Keratinocyte (primary cell): Measurements from ENCODE around the gene NBEA. TPM values are rescaled to one million over a fixed set of nuclear protein-coding genes. Genes with fewer than 3 reads are reported as not detected.

Source experiments
- DNase-seq: peaks from one replicate; pipeline ENCODE4 v3.0.0-alpha.2; 2011; ENCODE audit warnings: low read depth, missing footprints, low spot score
- FAIRE-seq: peaks from 2 replicates; lab custom pipeline; 2011; peaks lifted over from hg19 to GRCh38; lab: Jason Lieb, UNC
- H2AFZ ChIP-seq: 2 replicates; pipeline ENCODE4 v1.6.0; 2012; ENCODE audit warnings: low read length, control low read depth, inconsistent platforms; ENCODE audit not compliant: control insufficient read depth
- H3K27ac ChIP-seq: 2 replicates; pipeline ENCODE4 v1.5.1; 2011; ENCODE audit warnings: low read length; ENCODE audit not compliant: control insufficient read depth, insufficient read depth
- H3K27me3 ChIP-seq: 3 replicates; pipeline ENCODE4 v1.6.0; 2011; ENCODE audit warnings: low read length; ENCODE audit not compliant: control insufficient read depth, insufficient read depth; ENCODE audit errors: extremely low read depth
- H3K36me3 ChIP-seq, 2 experiments: 2 replicates in 1 of 2; 3 replicates in 1 of 2; pipeline ENCODE4 v1.5.1; 2011; ENCODE audit warnings: low read length in 2 of 2, mild to moderate bottlenecking in 1 of 2; ENCODE audit not compliant: control insufficient read depth in 2 of 2, insufficient read depth in 2 of 2; ENCODE audit errors: extremely low read depth in 1 of 2
- H3K4me1 ChIP-seq: 3 replicates; pipeline ENCODE4 v1.5.1; 2011; ENCODE audit warnings: low read length; ENCODE audit not compliant: control insufficient read depth, insufficient read depth; ENCODE audit errors: extremely low read depth
- H3K4me2 ChIP-seq: 3 replicates; pipeline ENCODE4 v1.6.0; 2011; ENCODE audit warnings: low read depth, low read length; ENCODE audit not compliant: control insufficient read depth, insufficient read depth; ENCODE audit errors: extremely low read depth
- H3K4me3 ChIP-seq, 3 experiments: fragments of 200-600 bp in 1 of 3; sonication (generic) in 1 of 3; 2 replicates in 2 of 3; 3 replicates in 1 of 3; pipeline ENCODE4 v1.5.1; 2011 to 2016; ENCODE audit warnings: low read length in 3 of 3, mild to moderate bottlenecking in 3 of 3, control low read depth in 2 of 3, inconsistent platforms in 1 of 3, low read depth in 1 of 3, mixed read lengths in 1 of 3, mixed run types in 1 of 3, moderate library complexity in 1 of 3; ENCODE audit not compliant: control insufficient read depth in 2 of 3, insufficient read depth in 2 of 3; ENCODE audit errors: extremely low read depth in 1 of 3
- H3K79me2 ChIP-seq: 2 replicates; pipeline ENCODE4 v1.6.0; 2012; ENCODE audit warnings: low read length; ENCODE audit not compliant: control insufficient read depth, insufficient read depth
- H3K9ac ChIP-seq: 3 replicates; pipeline ENCODE4 v1.6.0; 2011; ENCODE audit warnings: low read length; ENCODE audit not compliant: control insufficient read depth, insufficient read depth; ENCODE audit errors: extremely low read depth
- H3K9me1 ChIP-seq: 3 replicates; pipeline ENCODE4 v1.6.0; 2011; ENCODE audit warnings: low read length; ENCODE audit not compliant: control insufficient read depth, insufficient read depth; ENCODE audit errors: extremely low read depth
- H3K9me3 ChIP-seq: 2 replicates; pipeline ENCODE4 v1.5.1; 2012; ENCODE audit warnings: low read depth, low read length; ENCODE audit not compliant: control insufficient read depth
- H4K20me1 ChIP-seq: 3 replicates; pipeline ENCODE4 v1.6.0; 2011; ENCODE audit warnings: low read length; ENCODE audit not compliant: control insufficient read depth, insufficient read depth; ENCODE audit errors: extremely low read depth
- CTCF ChIP-seq, 3 experiments: IDR thresholded peaks in 1 of 3; conservative IDR thresholded peaks in 1 of 3; optimal IDR thresholded peaks in 1 of 3; 2 replicates in 2 of 3; 3 replicates in 1 of 3; pipeline versions ENCODE3 to v1.5.1; 2011; ENCODE audit warnings: low read length in 3 of 3, mild to moderate bottlenecking in 3 of 3, moderate library complexity in 2 of 3, control low read depth in 1 of 3, inconsistent platforms in 1 of 3; ENCODE audit not compliant: insufficient read depth in 2 of 3; ENCODE audit errors: extremely low read depth in 1 of 3
- EZH2 ChIP-seq: IDR thresholded peaks from one replicate; pipeline ENCODE4 v1.6.1; 2012; ENCODE audit warnings: inconsistent platforms, mild to moderate bottlenecking, low read length, moderate library complexity
- dilution Hi-C: fragments of 300-500 bp; cut with MboI; formaldehyde crosslinking; loops from one replicate; pipeline ENCODE4 v1.7.0; 2020; ENCODE audit warnings: low sequenced_read_pairs; ENCODE audit not compliant: extremely low pct_ligation_motif_present
- polyA plus RNA-seq, 5 experiments: library from polyadenylated mRNA; depleted of rRNA in 3 of 5; stranded (reverse) in 3 of 5; stranded (forward) in 1 of 5; unstranded in 1 of 5; fragments of >200 nt; gene quantifications; 1 replicate in 1 of 5; 2 replicates in 3 of 5; 3 replicates in 1 of 5; pipeline versions ENCODE4 v1.2.1 to v1.2.3, GENCODE V29; 2011 to 2012; ENCODE audit warnings: missing spikeins in 2 of 5, low read depth in 1 of 5, low replicate concordance in 1 of 5

Gene NBEA
- polyA plus RNA-seq, 1 donor (not counting 4 experiments of a cell fraction or from before 2014, with no cell fraction given), result 0.05 TPM

GRCh38 chr13:35332134-35332533 lies 390.1 kb downstream of the NBEA start:
- no peaks in the 10 kb centered on the region for H3K79me2 ChIP-seq
- no peaks in the 10 kb centered on the region for H4K20me1 ChIP-seq
- no peaks in the 10 kb centered on the region for H3K4me1 ChIP-seq
- no peaks in the 10 kb centered on the region for H3K27me3 ChIP-seq
- no peak for TF ChIP-seq CTCF (optimal IDR thresholded peaks at IDR 0.05 in 1 of 3, IDR thresholded peaks at IDR 0.05 in 1 of 3, conservative IDR thresholded peaks at IDR 0.05 in 1 of 3; ENCODE audit: extremely low read depth in 1 of 3, insufficient read depth in 2 of 3, low read length in 3 of 3)
- FAIRE-seq, result no peak
- H2AFZ ChIP-seq, result no peak overlapping the region
- no peak for DNase-seq
- H3K4me2 ChIP-seq, result no peak overlapping the region
- H3K9me1 ChIP-seq, result no peaks in the 10 kb centered on the region
- no peaks in the 10 kb centered on the region for H3K36me3 ChIP-seq
- dilution Hi-C loops, result no loop called here
- H3K4me3 ChIP-seq, result no peak overlapping the region
- no peak overlapping the region for H3K9ac ChIP-seq
- H3K27ac ChIP-seq, result no peak overlapping the region
- no peaks in the 10 kb centered on the region for H3K9me3 ChIP-seq

DNA sequence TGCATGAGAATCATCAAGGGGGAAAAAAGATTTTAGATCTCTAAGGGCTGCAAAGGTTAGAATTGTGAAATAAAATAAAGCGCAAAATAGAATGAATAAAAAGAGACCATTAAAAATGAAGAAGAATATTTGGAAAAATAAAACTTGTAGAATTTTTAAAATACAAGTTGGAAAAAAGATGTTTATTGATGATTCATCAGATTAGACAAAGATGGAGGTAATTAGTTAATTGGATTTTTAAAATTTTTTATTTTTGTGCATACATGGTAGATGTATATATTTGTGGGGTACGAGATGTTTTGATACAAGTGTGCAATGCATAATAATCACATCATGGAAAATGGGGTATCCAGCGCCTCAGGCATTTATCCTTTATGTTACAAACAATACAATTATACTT lies 391.1 kb downstream of the NBEA start:
- TF ChIP-seq CTCF (optimal IDR thresholded peaks at IDR 0.05 in 1 of 3, IDR thresholded peaks at IDR 0.05 in 1 of 3, conservative IDR thresholded peaks at IDR 0.05 in 1 of 3; ENCODE audit: extremely low read depth in 1 of 3, insufficient read depth in 2 of 3, low read length in 3 of 3), result no peak
- no peak for TF ChIP-seq EZH2

More for the DNA sequence above, 391.1 kb downstream of the NBEA start:
- no peak for DNase-seq
- Histone ChIP-seq H3K4me1 (no peaks in the 10 kb centered on the region), H3K4me2 (no peak overlapping the region), H3K27me3 (no peaks in the 10 kb centered on the region), H3K9me1 (no peaks in the 10 kb centered on the region), H3K79me2 (no peaks in the 10 kb centered on the region), H3K9me3 (no peaks in the 10 kb centered on the region), H2AFZ (no peak overlapping the region), H3K9ac (no peak overlapping the region), H3K4me3 (no peak overlapping the region), H3K36me3 (no peaks in the 10 kb centered on the region), H3K27ac (no peak overlapping the region), H4K20me1 (no peaks in the 10 kb centered on the region)
- no peak for FAIRE-seq
- dilution Hi-C loops, result no loop called here
